ENCODE results near the gene CCNK. TPM values are rescaled to one million over a fixed set of nuclear protein-coding genes. Genes with fewer than 3 reads are reported as not detected.

CCNK gene
- total RNA-seq, 1 donor = 28.6 TPM

- no peak for TF ChIP-seq CTCF (IDR thresholded peaks at IDR 0.05; ENCODE audit: extremely low read depth, low read depth, low read length)
- H3K36me3 ChIP-seq (ENCODE audit: insufficient read depth, low read length) = no peaks in the 10 kb centered on the region
- H3K27ac ChIP-seq (ENCODE audit: low read depth, low read length) = no peak overlapping the region
- no peaks in the 10 kb centered on the region for H3K27me3 ChIP-seq (ENCODE audit: insufficient read depth, low read length)
- no peaks in the 10 kb centered on the region for H3K79me2 ChIP-seq (ENCODE audit: insufficient read depth, low read length)
- H2AFZ ChIP-seq (ENCODE audit: low read length) = no peak overlapping the region
- no peak overlapping the region for H3K4me3 ChIP-seq (ENCODE audit: insufficient read depth, low read length)
- H3K4me1 ChIP-seq (ENCODE audit: insufficient read depth, low read length) = no peaks in the 10 kb centered on the region
- H3K9me3 ChIP-seq (ENCODE audit: low read depth, low read length) = no peaks in the 10 kb centered on the region
- DNase-seq (ENCODE audit: insufficient read length, low spot score, missing footprints) = peak; percentile 73
- H3K4me2 ChIP-seq (ENCODE audit: insufficient read depth, low read length) = no peak overlapping the region
- peaks cover 50% of the 10 kb centered on the region for H4K20me1 ChIP-seq (ENCODE audit: insufficient read depth, low read length)
Measured at GRCh38 chr14:99552021-99552553, 70.9 kb downstream of the CCNK start.

DNA sequence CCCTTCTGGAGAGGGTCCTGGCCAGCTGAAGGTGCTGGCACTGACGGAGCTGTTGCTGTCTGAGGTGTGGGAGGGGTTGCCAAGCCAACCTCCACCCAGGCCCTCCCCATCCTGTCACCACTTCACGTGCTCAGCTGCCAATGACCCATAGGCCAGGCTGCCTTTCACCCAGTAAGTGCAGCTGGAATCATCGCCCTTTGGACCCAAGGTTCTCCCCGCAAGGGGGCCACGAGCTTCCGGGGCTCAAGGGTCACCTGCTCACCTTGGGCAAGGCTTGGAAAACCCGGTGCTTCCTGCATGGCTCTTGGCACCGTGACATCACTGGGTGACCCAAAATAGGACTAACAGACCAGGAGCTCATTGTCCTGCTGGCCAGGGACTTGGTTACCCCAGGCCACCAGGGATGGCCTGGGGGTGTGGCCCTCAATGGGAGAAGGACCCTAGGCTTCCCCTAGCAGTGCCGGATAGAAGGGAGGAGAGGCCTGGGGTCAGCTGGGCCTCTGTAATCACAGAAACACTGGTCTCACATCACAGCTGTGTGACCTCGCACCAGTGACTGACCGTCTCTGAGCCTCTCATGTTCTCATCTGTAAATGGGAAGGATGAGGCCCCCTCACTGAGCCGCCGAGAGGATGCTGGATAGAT is 71.5 kb downstream of the CCNK start:
- Histone ChIP-seq H3K79me2 (ENCODE audit: insufficient read depth, low read length) (no peaks in the 10 kb centered on the region), H2AFZ (ENCODE audit: low read length) (no peak overlapping the region), H3K9me3 (ENCODE audit: low read depth, low read length) (no peaks in the 10 kb centered on the region), H3K36me3 (ENCODE audit: insufficient read depth, low read length) (no peaks in the 10 kb centered on the region), H3K4me2 (ENCODE audit: insufficient read depth, low read length) (no peak overlapping the region), H3K4me3 (ENCODE audit: insufficient read depth, low read length) (no peak overlapping the region), H3K27ac (ENCODE audit: low read depth, low read length) (no peak overlapping the region), H3K27me3 (ENCODE audit: insufficient read depth, low read length) (no peaks in the 10 kb centered on the region), H4K20me1 (ENCODE audit: insufficient read depth, low read length) (peaks cover 54% of the 10 kb centered on the region), H3K4me1 (ENCODE audit: insufficient read depth, low read length) (no peaks in the 10 kb centered on the region)
- peak; percentile 69 for DNase-seq (ENCODE audit: insufficient read length, low spot score, missing footprints)
- no peak for TF ChIP-seq CTCF (IDR thresholded peaks at IDR 0.05; ENCODE audit: extremely low read depth, low read depth, low read length)

DNA sequence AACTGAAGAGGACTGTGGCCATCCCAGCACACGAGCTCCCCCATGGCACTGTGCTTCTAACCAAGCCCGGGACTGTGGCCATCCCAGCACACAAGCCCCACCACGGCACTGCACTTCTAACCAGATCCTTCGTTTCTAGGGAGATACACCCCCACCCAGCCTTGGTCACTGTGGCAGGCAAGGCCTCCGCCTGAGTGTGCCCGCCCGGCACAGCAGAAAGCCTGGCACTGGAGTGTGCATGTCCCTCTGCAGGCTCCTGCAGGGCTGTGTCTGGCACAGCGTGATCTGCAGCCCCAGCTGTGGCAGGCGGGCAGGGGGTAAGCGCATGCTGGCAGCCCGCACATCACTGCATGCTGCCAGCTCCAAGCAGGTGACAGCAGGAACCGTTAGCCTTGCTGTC is 73.0 kb downstream of the CCNK start:
- no peaks in the 10 kb centered on the region for H3K9me3 ChIP-seq (ENCODE audit: low read depth, low read length)
- TF ChIP-seq CTCF (IDR thresholded peaks at IDR 0.05; ENCODE audit: extremely low read depth, low read depth, low read length) = no peak
- no peak overlapping the region for H2AFZ ChIP-seq (ENCODE audit: low read length)
- H3K4me1 ChIP-seq (ENCODE audit: insufficient read depth, low read length) = peaks cover under 1% of the 10 kb centered on the region
- no peak overlapping the region for H3K4me2 ChIP-seq (ENCODE audit: insufficient read depth, low read length)
- H3K79me2 ChIP-seq (ENCODE audit: insufficient read depth, low read length) = no peaks in the 10 kb centered on the region
- no peak overlapping the region for H3K27ac ChIP-seq (ENCODE audit: low read depth, low read length)
- no peak overlapping the region for H3K4me3 ChIP-seq (ENCODE audit: insufficient read depth, low read length)
- H3K27me3 ChIP-seq (ENCODE audit: insufficient read depth, low read length) = no peaks in the 10 kb centered on the region
- peaks cover 45% of the 10 kb centered on the region for H4K20me1 ChIP-seq (ENCODE audit: insufficient read depth, low read length)
- no peaks in the 10 kb centered on the region for H3K36me3 ChIP-seq (ENCODE audit: insufficient read depth, low read length)
- no peak for DNase-seq (ENCODE audit: insufficient read length, low spot score, missing footprints)

GRCh38 chr14:99554757-99555531 is 73.7 kb downstream of the CCNK start:
- H3K4me1 ChIP-seq (ENCODE audit: insufficient read depth, low read length) = peaks cover 8% of the 10 kb centered on the region
- H2AFZ ChIP-seq (ENCODE audit: low read length) = no peak overlapping the region
- H3K9me3 ChIP-seq (ENCODE audit: low read depth, low read length) = no peaks in the 10 kb centered on the region
- no peaks in the 10 kb centered on the region for H3K27me3 ChIP-seq (ENCODE audit: insufficient read depth, low read length)
- DNase-seq (ENCODE audit: insufficient read length, low spot score, missing footprints) = peak; percentile 29
- no peak for TF ChIP-seq CTCF (IDR thresholded peaks at IDR 0.05; ENCODE audit: extremely low read depth, low read depth, low read length)
- no peak overlapping the region for H3K4me2 ChIP-seq (ENCODE audit: insufficient read depth, low read length)
- no peaks in the 10 kb centered on the region for H3K79me2 ChIP-seq (ENCODE audit: insufficient read depth, low read length)
- H4K20me1 ChIP-seq (ENCODE audit: insufficient read depth, low read length) = peaks cover 39% of the 10 kb centered on the region
- H3K4me3 ChIP-seq (ENCODE audit: insufficient read depth, low read length) = no peak overlapping the region
- H3K27ac ChIP-seq (ENCODE audit: low read depth, low read length) = no peak overlapping the region
- no peaks in the 10 kb centered on the region for H3K36me3 ChIP-seq (ENCODE audit: insufficient read depth, low read length)

Data from osteoblast (primary cell).